HepG2 (cell line): Measurements from ENCODE around the gene ZNF184. TPM values are rescaled to one million over a fixed set of nuclear protein-coding genes. Genes with fewer than 3 reads are reported as not detected.
A peak's percentile ranks its signal among the peaks of the same experiment; 100 is the strongest.

Experiments
- BHLHE40 ChIP-seq: IDR thresholded peaks from 2 replicates; pipeline ENCODE4 v1.6.1; 2011; ENCODE audit warnings: low read length, improper control_type of control experiment
- ERF ChIP-seq: IDR thresholded peaks from 2 replicates; pipeline ENCODE4 v1.6.1; 2018; ENCODE audit warnings: missing biosample characterization, missing genetic modification reagents
- HNRNPL ChIP-seq: fragments of 200-400 bp; formaldehyde crosslinking; IDR thresholded peaks from 2 replicates; pipeline ENCODE4 v1.6.1; 2017; ENCODE audit warnings: mild to moderate bottlenecking, low read depth, low read length
- KAT2B ChIP-seq: fragments of 150-350 bp; IDR thresholded peaks from 2 replicates; pipeline ENCODE4 v1.6.1; 2014; ENCODE audit warnings: low read depth, low read length, borderline replicate concordance
- NR2F6 ChIP-seq, 2 experiments: IDR thresholded peaks; 2 replicates each; pipeline ENCODE4 v1.6.1; 2016; ENCODE audit warnings: antibody characterized with exemption in 1 of 2, mild to moderate bottlenecking in 1 of 2
- POLR2AphosphoS2 ChIP-seq: IDR thresholded peaks from 2 replicates; pipeline ENCODE4 v1.6.1; 2011; ENCODE audit warnings: low read depth, low read length, improper control_type of control experiment
- TAF15 ChIP-seq: fragments of 200-400 bp; formaldehyde crosslinking; IDR thresholded peaks from one replicate; pipeline ENCODE4 v1.6.1; 2018; ENCODE audit warnings: mild to moderate bottlenecking, low read depth, low read length; ENCODE audit not compliant: poor library complexity, severe bottlenecking
- TOPORS ChIP-seq: sonication (generic); formaldehyde crosslinking; IDR thresholded peaks from 2 replicates; pipeline ENCODE4 v1.8.0; 2023; ENCODE audit warnings: mild to moderate bottlenecking, missing genetic modification reagents
- ZC3H13 ChIP-seq: sonication (generic); formaldehyde crosslinking; IDR thresholded peaks from 2 replicates; pipeline ENCODE4 v1.8.1; 2023; ENCODE audit warnings: mild to moderate bottlenecking, missing genetic modification reagents, moderate library complexity
- ZFAT ChIP-seq: sonication (generic); formaldehyde crosslinking; conservative IDR thresholded peaks from 2 replicates; pipeline ENCODE4 v1.8.1; 2023; ENCODE audit warnings: missing genetic modification reagents, inconsistent platforms
- ZNF430 ChIP-seq: sonication (generic); formaldehyde crosslinking; IDR thresholded peaks from 2 replicates; pipeline ENCODE4 v1.9.0; 2021; ENCODE audit warnings: mild to moderate bottlenecking, missing genetic modification reagents
- ZNF432 ChIP-seq: sonication (generic); formaldehyde crosslinking; IDR thresholded peaks from 2 replicates; pipeline ENCODE4 v1.5.0; 2020; ENCODE audit warnings: missing genetic modification reagents, mild to moderate bottlenecking, borderline replicate concordance
- ZNF550 ChIP-seq: sonication (generic); formaldehyde crosslinking; IDR thresholded peaks from 2 replicates; pipeline ENCODE4 v1.4.0; 2020; ENCODE audit warnings: mild to moderate bottlenecking, missing genetic modification reagents, borderline replicate concordance
- ZNF678 ChIP-seq: sonication (generic); formaldehyde crosslinking; IDR thresholded peaks from 2 replicates; pipeline ENCODE4 v1.4.0; 2020; ENCODE audit warnings: mild to moderate bottlenecking, missing genetic modification reagents
- ZNF687 ChIP-seq: sonication (generic); formaldehyde crosslinking; IDR thresholded peaks from 2 replicates; pipeline ENCODE4 v1.5.1; 2020; ENCODE audit warnings: mild to moderate bottlenecking, missing genetic modification reagents, moderate library complexity
- ZSCAN22 ChIP-seq: sonication (generic); formaldehyde crosslinking; IDR thresholded peaks from 2 replicates; pipeline ENCODE4 v1.4.0; 2020; ENCODE audit warnings: mild to moderate bottlenecking, missing genetic modification reagents
- ZUFSP ChIP-seq: sonication (generic); formaldehyde crosslinking; IDR thresholded peaks from 2 replicates; pipeline ENCODE4 v1.9.0; 2021; ENCODE audit warnings: missing genetic modification reagents, mild to moderate bottlenecking, borderline replicate concordance
- ZXDC ChIP-seq: sonication (generic); formaldehyde crosslinking; IDR thresholded peaks from 2 replicates; pipeline ENCODE4 v1.5.0; 2020; ENCODE audit warnings: mild to moderate bottlenecking, missing genetic modification reagents
- polyA plus RNA-seq, 8 experiments: library from polyadenylated mRNA; depleted of rRNA in 3 of 8; stranded (reverse) in 7 of 8; unstranded in 1 of 8; fragments of >200 nt; fragmentation: Illumina TruSeq in 4 of 8; extraction: Trizol in 4 of 8; gene quantifications; 2 replicates each; pipeline versions ENCODE4 v1.2.1 to v1.2.3, GENCODE V29; 2011 to 2016; ENCODE audit warnings: low read depth in 4 of 8, missing spikeins in 1 of 8, mixed read lengths in 1 of 8; ENCODE audit not compliant: insufficient read depth in 1 of 8
- total RNA-seq, 5 experiments: library from RNA; depleted of rRNA; stranded (reverse); fragments of >200 nt; fragmentation: Illumina TruSeq; extraction: Trizol; gene quantifications; 2 replicates each; pipeline ENCODE4 v1.2.3, GENCODE V29; 2016; ENCODE audit warnings: low read depth in 1 of 5
- TF ChIP-seq, protein P1 (sequence below): sonication (generic); formaldehyde crosslinking; IDR thresholded peaks from 2 replicates; pipeline ENCODE4 v1.4.0; 2020; ENCODE audit warnings: missing genetic modification reagents, low read depth, mild to moderate bottlenecking, borderline replicate concordance

Gene ZNF184
- total and polyA plus RNA-seq, 2 of the 13 experiments (the other 11 are each of a cell fraction or from before 2014, with no cell fraction given) = 2.1 to 10.1 TPM

GRCh38 chr6:27472617-27473400 lies at the start of gene ZNF184 (continued):
- TF ChIP-seq ZNF687 (CRISPR knock-in tag) (peak; percentile 98), ZNF432 (CRISPR knock-in tag) (no peak), TAF15 (no peak), NR2F6 (IDR thresholded peaks at IDR 0.05) (no peak; the same call in none of the 2 replicates), NR2F6 (CRISPR knock-in tag; IDR thresholded peaks at IDR 0.05) (peak; percentile 79), ZC3H13 (CRISPR knock-in tag) (0 out of 2 replicates have a peak, but pooled peaks have one; percentile 57), KAT2B (no peak), ZFAT (CRISPR knock-in tag) (no peak), HNRNPL (0 out of 2 replicates have a peak, but pooled peaks have one; percentile 17), TOPORS (CRISPR knock-in tag) (peak; percentile 53; the same call in 1 of the 2 replicates), ZNF430 (CRISPR knock-in tag) (peak; percentile 97), POLR2AphosphoS2 (no peak), ERF (CRISPR knock-in tag) (peak; percentile 95), BHLHE40 (peak; percentile 14; the same call in 1 of the 2 replicates), ZNF678 (CRISPR knock-in tag) (no peak), ZSCAN22 (CRISPR knock-in tag) (no peak), ZUFSP (CRISPR knock-in tag) (no peak), ZXDC (peak; percentile 96), ZNF550 (CRISPR knock-in tag) (no peak)
- TF ChIP-seq, protein P1, sequence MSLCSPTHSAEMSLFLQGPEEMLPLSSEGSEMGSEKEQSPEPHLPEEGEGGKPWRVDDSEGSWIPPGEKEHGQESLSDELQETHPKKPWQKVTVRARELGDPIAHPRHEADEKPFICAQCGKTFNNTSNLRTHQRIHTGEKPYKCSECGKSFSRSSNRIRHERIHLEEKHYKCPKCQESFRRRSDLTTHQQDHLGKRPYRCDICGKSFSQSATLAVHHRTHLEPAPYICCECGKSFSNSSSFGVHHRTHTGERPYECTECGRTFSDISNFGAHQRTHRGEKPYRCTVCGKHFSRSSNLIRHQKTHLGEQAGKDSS (CRISPR knock-in tag) = peak; percentile 90
